Measurements from ENCODE around the gene CSNK1G2. TPM values are rescaled to one million over a fixed set of nuclear protein-coding genes. Genes with fewer than 3 reads are reported as not detected.
A peak's percentile ranks its signal among the peaks of the same experiment; 100 is the strongest.

Gene CSNK1G2
- total RNA-seq, 1 experiment from 2014 or later = 59.2 TPM

DNA sequence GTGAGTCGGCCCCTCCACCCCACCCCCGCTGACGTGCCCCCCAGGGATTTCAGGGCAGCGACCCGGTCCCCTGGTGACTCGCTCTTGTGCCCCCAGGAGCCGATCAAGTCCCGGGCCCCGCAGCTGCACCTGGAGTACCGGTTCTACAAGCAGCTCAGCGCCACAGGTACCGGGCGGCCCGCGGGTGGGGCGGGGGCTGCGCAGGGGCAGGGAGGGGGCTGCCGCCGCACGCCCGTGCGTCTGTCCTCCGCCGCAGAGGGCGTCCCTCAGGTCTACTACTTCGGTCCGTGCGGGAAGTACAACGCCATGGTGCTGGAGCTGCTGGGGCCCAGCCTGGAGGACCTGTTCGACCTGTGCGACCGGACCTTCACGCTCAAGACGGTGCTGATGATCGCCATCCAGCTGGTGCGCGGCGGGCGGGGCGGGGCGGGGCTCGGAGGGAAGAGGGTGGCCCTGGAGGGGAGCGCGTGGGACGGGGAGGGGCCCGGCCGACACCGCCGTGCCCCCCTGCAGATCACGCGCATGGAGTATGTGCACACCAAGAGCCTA lies 37.4 kb downstream of the CSNK1G2 start:
- CTCF ChIA-PET = no interaction called here
- H3K36me3 Mint-ChIP-seq (ENCODE audit: insufficient read depth, unreplicated experiment) = peaks cover 21% of the 10 kb centered on the region
- no peak overlapping the region for H3K4me3 Mint-ChIP-seq (ENCODE audit: low read depth, unreplicated experiment)
- H3K27ac Mint-ChIP-seq (ENCODE audit: unreplicated experiment) = no peak overlapping the region
- no peak for TF ChIP-seq CTCF (IDR thresholded peaks at IDR 0.05; ENCODE audit: unreplicated experiment)
- no peaks in the 10 kb centered on the region for H3K9me3 Mint-ChIP-seq (ENCODE audit: low read depth, unreplicated experiment)
- H3K27me3 Mint-ChIP-seq (ENCODE audit: unreplicated experiment) = no peaks in the 10 kb centered on the region
- DNase-seq = no peak
- intact Hi-C loops (cut with micrococcal nuclease; ENCODE audit: unreplicated experiment) = no loop called here
- no peaks in the 10 kb centered on the region for H3K4me1 Mint-ChIP-seq (ENCODE audit: low read depth, unreplicated experiment)
- no TSS peak for BruUV-seq (replicated peaks)

GRCh38 chr19:1979017-1979416 lies 38.0 kb downstream of the CSNK1G2 start:
- intact Hi-C loops (cut with micrococcal nuclease; ENCODE audit: unreplicated experiment) = no loop called here
- Mint-ChIP-seq H3K27ac (ENCODE audit: unreplicated experiment) (no peak overlapping the region), H3K36me3 (ENCODE audit: insufficient read depth, unreplicated experiment) (peaks cover 24% of the 10 kb centered on the region), H3K9me3 (ENCODE audit: low read depth, unreplicated experiment) (no peaks in the 10 kb centered on the region), H3K4me3 (ENCODE audit: low read depth, unreplicated experiment) (no peak overlapping the region), H3K4me1 (ENCODE audit: low read depth, unreplicated experiment) (no peaks in the 10 kb centered on the region), H3K27me3 (ENCODE audit: unreplicated experiment) (no peaks in the 10 kb centered on the region)
- TF ChIP-seq CTCF (IDR thresholded peaks at IDR 0.05; ENCODE audit: unreplicated experiment) = no peak
- no peak for DNase-seq
- CTCF ChIA-PET = no interaction called here
- no TSS peak for BruUV-seq (replicated peaks)

DNA sequence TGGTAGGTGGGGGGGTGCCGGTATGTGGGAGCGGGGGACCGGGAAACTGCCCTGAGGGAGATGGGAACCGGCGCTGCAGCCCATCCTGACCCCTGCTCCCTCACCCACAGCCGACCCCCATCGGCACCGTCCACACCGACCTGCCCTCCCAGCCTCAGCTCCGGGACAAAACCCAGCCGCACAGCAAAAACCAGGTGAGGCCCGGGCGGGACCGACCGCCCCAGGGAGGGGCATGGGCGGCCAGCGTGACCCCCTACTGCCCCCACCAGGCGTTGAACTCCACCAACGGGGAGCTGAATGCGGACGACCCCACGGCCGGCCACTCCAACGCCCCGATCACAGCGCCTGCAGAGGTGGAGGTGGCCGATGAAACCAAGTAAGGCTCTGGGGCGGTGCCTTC lies 38.7 kb downstream of the CSNK1G2 start:
- Mint-ChIP-seq H3K4me1 (ENCODE audit: low read depth, unreplicated experiment) (no peaks in the 10 kb centered on the region), H3K4me3 (ENCODE audit: low read depth, unreplicated experiment) (no peak overlapping the region), H3K27ac (ENCODE audit: unreplicated experiment) (no peak overlapping the region), H3K27me3 (ENCODE audit: unreplicated experiment) (no peaks in the 10 kb centered on the region), H3K36me3 (ENCODE audit: insufficient read depth, unreplicated experiment) (peaks cover 31% of the 10 kb centered on the region), H3K9me3 (ENCODE audit: low read depth, unreplicated experiment) (no peaks in the 10 kb centered on the region)
- intact Hi-C loops (cut with micrococcal nuclease; ENCODE audit: unreplicated experiment) = no loop called here
- no TSS peak for BruUV-seq (replicated peaks)
- no peak for DNase-seq
- CTCF ChIA-PET = no interaction called here
- TF ChIP-seq CTCF (IDR thresholded peaks at IDR 0.05; ENCODE audit: unreplicated experiment) = no peak

DNA sequence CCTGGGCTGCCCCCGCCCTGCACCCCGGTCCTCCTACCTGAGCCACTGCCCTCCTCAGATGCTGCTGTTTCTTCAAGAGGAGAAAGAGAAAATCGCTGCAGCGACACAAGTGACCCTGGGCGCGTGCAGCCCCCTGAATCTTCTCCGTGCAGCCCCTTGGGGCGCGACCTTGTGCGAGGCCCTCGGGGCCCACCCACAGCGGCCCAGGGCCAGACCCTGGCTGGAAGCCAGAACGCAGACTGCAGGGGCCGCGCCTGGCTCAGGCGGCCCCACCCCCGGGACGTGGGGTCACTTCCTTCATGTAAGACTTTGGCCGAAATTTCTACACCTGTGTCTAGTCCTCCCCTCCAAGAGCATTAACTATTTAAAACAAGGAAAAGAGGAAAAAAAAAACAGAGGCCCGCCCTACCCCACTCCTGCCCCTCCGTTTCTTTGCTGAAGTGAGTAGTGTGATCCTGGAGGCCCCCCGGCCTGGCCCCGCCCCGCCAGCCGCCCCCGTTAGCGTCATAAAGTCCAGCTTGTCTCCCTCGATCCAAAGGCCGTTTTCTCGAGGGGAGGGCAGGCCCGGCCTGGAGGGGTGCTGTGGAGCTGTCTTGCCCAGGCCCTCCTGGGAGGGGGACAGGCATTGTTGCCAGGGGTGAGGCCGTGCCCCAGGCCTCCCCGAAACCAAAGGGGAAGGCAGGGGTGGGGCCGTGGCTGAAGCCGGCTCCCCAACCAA lies 39.3 kb downstream of the CSNK1G2 start:
- no peak for TF ChIP-seq CTCF (IDR thresholded peaks at IDR 0.05; ENCODE audit: unreplicated experiment)
- Mint-ChIP-seq H3K9me3 (ENCODE audit: low read depth, unreplicated experiment) (no peaks in the 10 kb centered on the region), H3K4me3 (ENCODE audit: low read depth, unreplicated experiment) (no peak overlapping the region), H3K4me1 (ENCODE audit: low read depth, unreplicated experiment) (no peaks in the 10 kb centered on the region), H3K27me3 (ENCODE audit: unreplicated experiment) (no peaks in the 10 kb centered on the region), H3K36me3 (ENCODE audit: insufficient read depth, unreplicated experiment) (peaks cover 36% of the 10 kb centered on the region), H3K27ac (ENCODE audit: unreplicated experiment) (no peak overlapping the region)
- BruUV-seq (replicated peaks) = TSS peak; percentile 59
- no peak for DNase-seq
- intact Hi-C loops (cut with micrococcal nuclease; ENCODE audit: unreplicated experiment) = no loop called here
- CTCF ChIA-PET = no interaction called here
